HEK293 (cell line): ENCODE measurements around the gene TRIM47.

Experiments
- CTCF ChIA-PET: fragments of 350-600 bp; formaldehyde crosslinking; extraction: SDS; loops from one replicate; lab custom pipeline; 2021; ENCODE audit warnings: antibody characterized with exemption; lab: Yijun Ruan, JAX
- POLR2A ChIA-PET: fragments of 300-600 bp; formaldehyde crosslinking; extraction: SDS; loops from one replicate; lab custom pipeline; 2020; ENCODE audit warnings: antibody characterized with exemption, inconsistent platforms; lab: Yijun Ruan, JAX
- H3K27ac ChIP-seq: fragments of 200-500 bp; sonication (Bioruptor generic); 2 replicates; pipeline ENCODE4 v1.5.1; 2014; ENCODE audit warnings: low read depth, low read length, control low read depth, inconsistent platforms; ENCODE audit errors: extremely low read depth
- H3K36me3 ChIP-seq, 2 experiments: fragments of 200-500 bp in 1 of 2; sonication (Bioruptor generic) in 1 of 2; 1 replicate in 1 of 2; 2 replicates in 1 of 2; pipeline ENCODE4 v1.5.1; 2014 to 2017; ENCODE audit warnings: inconsistent platforms in 2 of 2, low read length in 2 of 2; ENCODE audit not compliant: control insufficient read depth in 2 of 2, insufficient read depth in 1 of 2
- H3K4me1 ChIP-seq: fragments of 200-500 bp; sonication (Bioruptor generic); 2 replicates; pipeline ENCODE4 v1.5.1; 2014; ENCODE audit warnings: mild to moderate bottlenecking, low read length, inconsistent platforms; ENCODE audit not compliant: control insufficient read depth, insufficient read depth
- H3K4me3 ChIP-seq: 2 replicates; pipeline ENCODE4 v1.5.1; 2011; ENCODE audit warnings: low read depth, mild to moderate bottlenecking, control low read depth, low read length, moderate library complexity
- H3K9me3 ChIP-seq: fragments of 200-500 bp; sonication (Bioruptor generic); 2 replicates; pipeline ENCODE4 v1.5.1; 2014; ENCODE audit warnings: low read depth, low read length, inconsistent platforms; ENCODE audit not compliant: control insufficient read depth, insufficient read depth
- ATF2 ChIP-seq: fragments of 450-650 bp; formaldehyde crosslinking; IDR thresholded peaks from 2 replicates; pipeline ENCODE4 v1.5.1; 2016; ENCODE audit warnings: missing biosample characterization, missing genetic modification characterization, low read depth
- CTCF ChIP-seq: fragments of 450-650 bp; formaldehyde crosslinking; IDR thresholded peaks from 2 replicates; pipeline ENCODE4 v1.5.1; 2016; ENCODE audit warnings: missing biosample characterization, missing genetic modification characterization
- GLIS1 ChIP-seq: fragments of 450-650 bp; formaldehyde crosslinking; IDR thresholded peaks from 2 replicates; pipeline ENCODE4 v1.5.1; 2016; ENCODE audit warnings: missing biosample characterization, missing genetic modification characterization
- GLIS2 ChIP-seq: fragments of 450-650 bp; formaldehyde crosslinking; IDR thresholded peaks from 2 replicates; pipeline ENCODE4 v1.5.1; 2016; ENCODE audit warnings: missing biosample characterization, missing genetic modification characterization
- KLF8 ChIP-seq: fragments of 450-650 bp; formaldehyde crosslinking; IDR thresholded peaks from 2 replicates; pipeline ENCODE4 v1.5.1; 2016; ENCODE audit warnings: missing biosample characterization, missing genetic modification characterization
- KLF9 ChIP-seq: fragments of 450-650 bp; formaldehyde crosslinking; IDR thresholded peaks from 2 replicates; pipeline ENCODE4 v1.5.1; 2016; ENCODE audit warnings: missing biosample characterization, missing genetic modification characterization, low read depth
- PATZ1 ChIP-seq: fragments of 450-650 bp; formaldehyde crosslinking; IDR thresholded peaks from 2 replicates; pipeline ENCODE4 v1.5.1; 2016; ENCODE audit warnings: missing biosample characterization, missing genetic modification characterization
- SP2 ChIP-seq: fragments of 450-650 bp; formaldehyde crosslinking; IDR thresholded peaks from 2 replicates; pipeline ENCODE4 v1.5.1; 2016; ENCODE audit warnings: missing biosample characterization, missing genetic modification characterization
- TCF7L2 ChIP-seq: IDR thresholded peaks from 2 replicates; pipeline ENCODE4 v1.6.1; 2011; ENCODE audit warnings: low read depth, mild to moderate bottlenecking, inconsistent platforms, low read length, moderate library complexity, borderline replicate concordance
- ZBTB26 ChIP-seq: fragments of 450-650 bp; formaldehyde crosslinking; optimal IDR thresholded peaks from 2 replicates; pipeline ENCODE3; 2016; ENCODE audit warnings: missing biosample characterization, mild to moderate bottlenecking, missing genetic modification characterization
- ZIC2 ChIP-seq: fragments of 450-650 bp; formaldehyde crosslinking; IDR thresholded peaks from 2 replicates; pipeline ENCODE4 v1.5.1; 2016; ENCODE audit warnings: missing biosample characterization, missing genetic modification characterization
- ZNF10 ChIP-seq: fragments of 450-650 bp; formaldehyde crosslinking; IDR thresholded peaks from 2 replicates; pipeline ENCODE4 v1.5.1; 2017; ENCODE audit warnings: missing biosample characterization, missing genetic modification characterization
- ZNF184 ChIP-seq: fragments of 450-650 bp; IDR thresholded peaks from 2 replicates; pipeline ENCODE4 v1.5.1; 2018; ENCODE audit warnings: missing biosample characterization, mild to moderate bottlenecking, missing genetic modification characterization
- ZNF324 ChIP-seq: fragments of 450-650 bp; formaldehyde crosslinking; IDR thresholded peaks from 2 replicates; pipeline ENCODE4 v1.5.1; 2016; ENCODE audit warnings: missing biosample characterization, missing genetic modification characterization
- ZNF362 ChIP-seq: fragments of 450-650 bp; formaldehyde crosslinking; IDR thresholded peaks from 2 replicates; pipeline ENCODE4 v1.5.1; 2016; ENCODE audit warnings: missing biosample characterization, missing genetic modification characterization
- ZNF394 ChIP-seq: fragments of 450-650 bp; formaldehyde crosslinking; IDR thresholded peaks from 2 replicates; pipeline ENCODE4 v1.5.1; 2016; ENCODE audit warnings: missing biosample characterization, missing genetic modification characterization, mild to moderate bottlenecking, moderate library complexity, borderline replicate concordance
- ZNF76 ChIP-seq: fragments of 450-650 bp; formaldehyde crosslinking; IDR thresholded peaks from 2 replicates; pipeline ENCODE4; 2016; ENCODE audit warnings: low read depth, missing biosample characterization, missing genetic modification characterization, borderline replicate concordance
- ZXDB ChIP-seq: fragments of 450-650 bp; formaldehyde crosslinking; IDR thresholded peaks from 2 replicates; pipeline ENCODE4 v1.5.1; 2016; ENCODE audit warnings: missing biosample characterization, missing genetic modification characterization

Gene TRIM47

GRCh38 chr17:75828076-75828400, 50.3 kb downstream of the TRIM47 start:
- no peak overlapping the region for H3K4me3 ChIP-seq
- TF ChIP-seq ZNF394 (tag by site-specific recombination) (no peak), GLIS2 (tag by site-specific recombination) (0 out of 2 replicates have a peak, but pooled peaks have one; percentile 4)
- POLR2A ChIA-PET = interaction anchor here (1.1 to 2.9 kb wide), 6 partner anchors 27 to 55 kb away, joined by 4 to 23 read pairs (median 8); partner anchors contain the start of gene WBP2

GRCh38 chr17:75827308-75828075, 50.9 kb downstream of the TRIM47 start:
- no peaks in the 10 kb centered on the region for H3K4me1 ChIP-seq
- POLR2A ChIA-PET = interaction anchor here (0.5 to 2.9 kb wide), 8 partner anchors 12 to 62 kb away, joined by 3 to 23 read pairs (median 6); partner anchors contain the start of gene WBP2
- CTCF ChIA-PET = interaction anchor here (0.6 to 4.0 kb wide), 17 partner anchors 9 to 227 kb away, joined by 3 to 25 read pairs (median 4); partner anchors contain the start of genes GALK1 and UNK

More at GRCh38 chr17:75828076-75828400, 50.3 kb downstream of the TRIM47 start:
- no peak overlapping the region for H3K27ac ChIP-seq
- CTCF ChIA-PET = interaction anchor here (0.7 to 4.0 kb wide), 7 partner anchors 12 to 63 kb away, joined by 3 to 25 read pairs (median 6); partner anchors contain the start of gene GALK1
- H3K4me1 ChIP-seq = no peaks in the 10 kb centered on the region
- H3K36me3 ChIP-seq = peaks cover 0 to 33% of the 10 kb centered on the region in 2 experiments; a peak in 2 of 3 replicates
- no peaks in the 10 kb centered on the region for H3K9me3 ChIP-seq

More at GRCh38 chr17:75827308-75828075, 50.9 kb downstream of the TRIM47 start:
- Histone ChIP-seq H3K36me3 (peaks cover 0 to 38% of the 10 kb centered on the region in 2 experiments; a peak in 2 of 3 replicates), H3K9me3 (no peaks in the 10 kb centered on the region), H3K27ac (peak overlapping the region; percentile 55), H3K4me3 (no peak overlapping the region)
- no peak for TF ChIP-seq TCF7L2
- TF ChIP-seq KLF8 (tag by site-specific recombination) = 0 out of 2 replicates have a peak, but pooled peaks have one; percentile 12
- TF ChIP-seq ZNF76 (tag by site-specific recombination) = peak; percentile 65
- no peak for TF ChIP-seq KLF9 (tag by site-specific recombination)
- TF ChIP-seq ZXDB = no peak
- TF ChIP-seq GLIS1 (tag by site-specific recombination) = peak; percentile 43
- peak; percentile 62; the same call in 1 of the 2 replicates for TF ChIP-seq PATZ1 (tag by site-specific recombination)
- no peak for TF ChIP-seq ZNF10 (tag by site-specific recombination)
- TF ChIP-seq ZNF184 (tag by site-specific recombination) = no peak
- TF ChIP-seq ZNF324 (tag by site-specific recombination) = no peak
- TF ChIP-seq ZBTB26 (tag by site-specific recombination) = peak; percentile 13
- peak; percentile 35 for TF ChIP-seq GLIS2 (tag by site-specific recombination)
- TF ChIP-seq CTCF (tag by site-specific recombination) = peak; percentile 88
- no peak for TF ChIP-seq ATF2 (tag by site-specific recombination)
- no peak for TF ChIP-seq ZNF362 (tag by site-specific recombination)
- TF ChIP-seq ZIC2 (tag by site-specific recombination) = peak; percentile 54
- TF ChIP-seq SP2 = peak; percentile 35; the same call in 1 of the 2 replicates
- TF ChIP-seq, all 188 proteins: peak for 9
